OCI-LY3 (cell line): Measurements from ENCODE around the gene TRRAP.

Source experiments
- CTCF ChIP-seq: fragments of 200-600, 300-600 bp; sonication (generic); IDR thresholded peaks from 2 replicates; pipeline ENCODE4 v1.5.1; 2014; ENCODE audit warnings: antibody characterized with exemption, low read length, low read depth
- EZH2phosphoT487 ChIP-seq: fragments of 200-600 bp; shearing (Covaris generic); IDR thresholded peaks from 2 replicates; pipeline ENCODE4 v1.6.1; 2018; ENCODE audit warnings: antibody characterized with exemption, mixed run types, low read depth

DNA sequence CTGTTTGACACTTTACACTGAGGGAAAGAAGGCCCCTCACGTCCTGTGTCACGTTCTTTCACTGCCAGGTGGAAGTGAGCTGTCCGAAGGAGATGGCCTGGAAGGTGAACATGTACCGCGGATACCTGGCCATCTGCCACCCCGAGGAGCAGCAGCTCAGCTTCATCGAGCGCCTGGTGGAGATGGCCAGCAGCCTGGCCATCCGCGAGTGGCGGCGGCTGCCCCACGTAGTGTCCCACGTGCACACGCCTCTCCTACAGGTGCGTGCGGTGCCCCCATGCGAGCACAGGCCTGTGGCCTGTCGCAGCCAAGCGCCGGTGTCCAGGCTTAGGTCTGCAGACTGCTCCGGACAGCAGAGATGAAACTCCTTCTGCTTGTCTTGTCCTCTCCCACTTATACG, 103.4 kb downstream of the TRRAP start:
- TF ChIP-seq CTCF: no peak
- TF ChIP-seq EZH2phosphoT487: no peak
